ENCODE data around the gene IZUMO1R.

The IZUMO1R gene

GRCh38 chr11:94308024-94308423 is 3.6 kb downstream of the IZUMO1R start:
- TF ChIP-seq GATA1 (IDR thresholded peaks at IDR 0.05; ENCODE audit: low read depth, low read length), result no peak
- TF ChIP-seq POLR2A (IDR thresholded peaks at IDR 0.05; ENCODE audit: low read length), result no peak
- no peak for DNase-seq

DNA sequence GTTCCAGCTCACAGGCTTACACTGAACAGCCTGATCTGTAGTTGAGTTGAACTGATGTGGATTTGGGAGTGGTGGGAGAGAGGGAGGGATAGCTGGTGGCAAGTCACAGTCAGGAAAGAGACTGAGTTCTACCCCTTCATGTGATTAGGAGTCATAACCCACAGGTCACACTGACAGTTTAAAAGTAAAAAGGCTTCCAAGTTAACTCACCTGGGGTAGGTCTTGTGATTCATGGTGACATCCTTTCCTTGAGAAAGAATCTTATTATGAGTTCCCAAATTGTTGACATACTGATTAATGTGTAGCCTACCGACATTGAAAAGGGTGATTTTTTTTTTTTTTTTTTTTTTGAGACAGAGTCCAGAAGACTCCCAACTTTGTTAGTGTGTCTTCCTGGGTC is 5.4 kb downstream of the IZUMO1R start:
- TF ChIP-seq POLR2A (IDR thresholded peaks at IDR 0.05; ENCODE audit: low read length) (no peak), GATA1 (IDR thresholded peaks at IDR 0.05; ENCODE audit: low read depth, low read length) (no peak)
- no peak for DNase-seq

- TF ChIP-seq POLR2A (IDR thresholded peaks at IDR 0.05; ENCODE audit: low read length) (no peak), GATA1 (IDR thresholded peaks at IDR 0.05; ENCODE audit: low read depth, low read length) (no peak)
- DNase-seq, result no peak
Observed at GRCh38 chr11:94310191-94310875, 6.0 kb downstream of the IZUMO1R start.

DNA sequence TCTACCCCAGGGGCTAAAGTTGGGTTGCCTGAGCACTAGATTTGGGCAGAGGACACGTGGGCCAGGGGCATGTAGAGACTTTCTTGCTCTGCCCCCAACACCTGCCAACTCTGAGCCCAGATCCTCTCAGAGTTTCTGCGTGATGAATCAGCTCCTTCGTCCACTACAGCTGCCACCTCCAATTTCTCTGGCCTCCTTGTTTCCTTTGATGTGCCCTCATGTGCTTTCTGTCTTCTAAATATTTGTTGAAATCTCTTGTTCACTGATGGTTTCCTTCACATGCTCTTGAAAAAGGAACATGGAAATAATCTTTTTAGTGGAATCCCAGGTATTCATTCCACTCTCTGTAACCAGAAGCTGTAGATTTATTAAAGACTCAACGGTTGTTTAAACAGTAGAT is 8.0 kb downstream of the IZUMO1R start:
- DNase-seq, result no peak
- TF ChIP-seq POLR2A (IDR thresholded peaks at IDR 0.05; ENCODE audit: low read length) (no peak), GATA1 (IDR thresholded peaks at IDR 0.05; ENCODE audit: low read depth, low read length) (no peak)

DNA sequence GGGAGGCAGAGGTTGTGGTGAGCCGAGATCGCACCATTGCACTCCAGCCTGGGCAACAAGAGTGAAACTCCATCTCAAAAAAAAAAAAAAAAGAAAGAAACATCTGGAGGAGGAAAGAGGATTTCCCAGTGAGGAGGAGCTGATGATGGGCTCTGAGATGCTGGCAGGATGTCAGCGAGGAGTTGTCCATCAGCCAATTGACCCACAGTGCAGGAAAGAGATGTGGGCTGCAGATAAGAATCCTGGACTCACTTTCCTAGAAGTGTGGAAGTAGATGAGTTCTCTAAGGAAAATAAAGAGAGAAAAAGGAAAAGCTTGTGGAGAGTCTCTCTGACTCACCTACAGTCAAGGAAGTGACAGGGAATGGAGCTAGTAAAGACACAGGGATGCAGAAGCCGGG is 9.7 kb downstream of the IZUMO1R start:
- no peak for DNase-seq
- TF ChIP-seq POLR2A (IDR thresholded peaks at IDR 0.05; ENCODE audit: low read length), result no peak
- TF ChIP-seq GATA1 (IDR thresholded peaks at IDR 0.05; ENCODE audit: low read depth, low read length), result no peak

- no peak for DNase-seq
- TF ChIP-seq GATA1 (IDR thresholded peaks at IDR 0.05; ENCODE audit: low read depth, low read length), result no peak
- TF ChIP-seq POLR2A (IDR thresholded peaks at IDR 0.05; ENCODE audit: low read length), result no peak
Observed at GRCh38 chr11:94315664-94316063, 11.3 kb downstream of the IZUMO1R start.

- TF ChIP-seq GATA1 (IDR thresholded peaks at IDR 0.05; ENCODE audit: low read depth, low read length) (no peak), POLR2A (IDR thresholded peaks at IDR 0.05; ENCODE audit: low read length) (no peak)
- DNase-seq, result no peak
Observed at GRCh38 chr11:94322501-94322900, 18.1 kb downstream of the IZUMO1R start.

GRCh38 chr11:94325681-94326080 is 21.3 kb downstream of the IZUMO1R start:
- DNase-seq, result peak; percentile 62 to 76
- TF ChIP-seq GATA1 (IDR thresholded peaks at IDR 0.05; ENCODE audit: low read depth, low read length) (no peak), POLR2A (IDR thresholded peaks at IDR 0.05; ENCODE audit: low read length) (no peak)

- no peak for DNase-seq
- TF ChIP-seq GATA1 (IDR thresholded peaks at IDR 0.05; ENCODE audit: low read depth, low read length) (no peak), POLR2A (IDR thresholded peaks at IDR 0.05; ENCODE audit: low read length) (no peak)
Observed at GRCh38 chr11:94326947-94327346, 22.6 kb downstream of the IZUMO1R start.

GRCh38 chr11:94328587-94329080 is 24.3 kb downstream of the IZUMO1R start:
- TF ChIP-seq POLR2A (IDR thresholded peaks at IDR 0.05; ENCODE audit: low read length), result no peak
- no peak for TF ChIP-seq GATA1 (IDR thresholded peaks at IDR 0.05; ENCODE audit: low read depth, low read length)
- DNase-seq, result no peak

DNA sequence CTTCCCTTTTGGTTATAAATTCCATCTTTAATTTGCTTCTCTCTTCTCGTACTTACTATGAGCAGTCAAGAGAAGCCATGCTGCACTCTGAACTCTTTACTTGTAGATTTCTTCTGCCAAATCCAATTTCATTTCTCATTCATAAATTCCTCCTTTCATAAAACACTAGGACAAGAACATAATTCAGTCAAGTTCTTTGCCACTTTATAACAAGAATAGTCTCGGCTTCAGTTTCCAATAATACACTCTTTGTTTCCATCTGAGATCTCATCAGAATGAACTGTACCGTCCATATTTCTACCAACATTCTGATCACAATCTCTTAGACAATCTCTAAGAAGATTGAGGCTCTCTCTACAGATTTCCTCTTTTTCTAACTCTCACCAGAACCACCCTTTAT is 25.1 kb downstream of the IZUMO1R start:
- no peak for DNase-seq
- TF ChIP-seq GATA1 (IDR thresholded peaks at IDR 0.05; ENCODE audit: low read depth, low read length) (no peak), POLR2A (IDR thresholded peaks at IDR 0.05; ENCODE audit: low read length) (no peak)

DNA sequence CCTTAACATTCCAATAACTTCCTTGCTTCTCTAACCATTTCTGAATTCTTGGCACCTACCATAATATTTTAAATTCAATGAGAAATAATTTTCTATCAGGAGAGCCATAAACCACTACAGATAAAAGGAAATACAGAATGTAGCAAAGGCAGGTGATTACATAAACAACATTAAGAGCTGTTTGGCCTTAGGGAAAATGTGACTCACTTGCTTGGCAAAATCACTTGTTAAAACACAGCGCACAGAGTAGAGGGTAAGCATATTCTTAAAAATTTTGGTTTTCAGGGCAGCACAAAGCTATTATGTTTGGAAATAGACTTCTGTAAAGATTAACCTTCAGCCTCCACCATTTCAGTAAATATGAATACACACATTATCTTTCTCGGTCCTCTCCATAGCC is 26.4 kb downstream of the IZUMO1R start:
- TF ChIP-seq POLR2A (IDR thresholded peaks at IDR 0.05; ENCODE audit: low read length) (no peak), GATA1 (IDR thresholded peaks at IDR 0.05; ENCODE audit: low read depth, low read length) (no peak)
- DNase-seq, result no peak

DNA sequence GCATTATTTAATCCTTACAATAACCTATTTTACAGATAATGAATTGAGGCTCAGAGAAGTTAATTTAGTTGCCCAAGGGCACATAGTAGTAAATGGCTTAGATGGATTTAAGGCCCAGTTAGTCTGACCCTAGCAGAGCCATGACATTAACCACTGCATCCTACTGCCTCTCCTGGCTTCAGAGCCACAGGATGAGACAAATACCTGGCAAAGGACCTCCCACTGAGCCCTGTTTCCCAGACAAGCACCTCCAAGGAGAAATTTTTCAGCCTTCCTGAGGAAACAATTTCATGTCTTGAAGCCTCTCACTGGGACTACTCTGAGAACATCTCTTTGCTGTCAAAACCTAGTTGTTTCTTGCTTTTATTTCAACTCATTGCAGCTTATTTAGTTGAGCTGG is 28.4 kb downstream of the IZUMO1R start:
- TF ChIP-seq GATA1 (IDR thresholded peaks at IDR 0.05; ENCODE audit: low read depth, low read length) (no peak), POLR2A (IDR thresholded peaks at IDR 0.05; ENCODE audit: low read length) (no peak)
- DNase-seq, result no peak

DNA sequence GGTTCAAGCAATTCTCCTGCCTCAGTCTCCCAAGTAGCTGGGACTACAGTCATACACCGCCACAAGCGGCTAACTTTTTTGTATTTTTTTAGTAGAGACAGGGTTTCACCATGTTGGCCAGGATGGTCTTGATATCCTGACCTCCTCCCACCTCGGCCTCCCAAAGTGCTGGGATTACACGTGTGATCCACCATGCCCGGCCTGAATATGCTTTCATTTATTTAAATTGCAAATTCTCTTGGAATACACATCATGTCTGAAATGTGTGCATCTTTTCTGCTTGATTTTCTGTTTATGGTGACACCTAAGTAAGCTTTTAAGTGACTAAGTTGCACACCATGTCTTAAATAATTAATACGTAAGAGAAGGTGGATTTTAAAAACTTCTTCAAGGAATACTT is 31.7 kb downstream of the IZUMO1R start:
- DNase-seq, result no peak
- TF ChIP-seq POLR2A (IDR thresholded peaks at IDR 0.05; ENCODE audit: low read length), result no peak

- DNase-seq, result no peak
- TF ChIP-seq GATA1 (IDR thresholded peaks at IDR 0.05; ENCODE audit: low read depth, low read length) (no peak), POLR2A (IDR thresholded peaks at IDR 0.05; ENCODE audit: low read length) (no peak)
Observed at GRCh38 chr11:94338651-94339050, 34.3 kb downstream of the IZUMO1R start.

Data from erythroblast (primary cell).